K562 (cell line): Measurements from ENCODE around the gene ACAP2. TPM values are rescaled to one million over a fixed set of nuclear protein-coding genes. Genes with fewer than 3 reads are reported as not detected.

Experiments
- BRD9 ChIP-seq: fragments of 450-650 bp; IDR thresholded peaks from 2 replicates; pipeline ENCODE4 v1.6.1; 2018; ENCODE audit warnings: low read depth; ENCODE audit not compliant: partially characterized antibody
- CHCHD3 ChIP-seq: fragments of 250-450 bp; sonication (Bioruptor Pico); IDR thresholded peaks from 2 replicates; pipeline ENCODE4 v2.1.2; 2022; ENCODE audit warnings: mild to moderate bottlenecking
- CREB1 ChIP-seq, 2 experiments: sonication (generic) in 1 of 2; formaldehyde crosslinking in 1 of 2; IDR thresholded peaks; 2 replicates each; pipeline versions ENCODE4 v1.6.1 to v1.8.0; 2012 to 2022; ENCODE audit warnings: inconsistent platforms in 1 of 2, mild to moderate bottlenecking in 1 of 2, missing genetic modification reagents in 1 of 2, moderate library complexity in 1 of 2
- CTBP1 ChIP-seq: fragments of 450-650 bp; IDR thresholded peaks from 2 replicates; pipeline ENCODE4 v1.6.1; 2016; ENCODE audit warnings: borderline replicate concordance
- ELF1 ChIP-seq: fragments of 200-800 bp; sonication (Bioruptor generic); IDR thresholded peaks from 2 replicates; pipeline ENCODE4 v1.6.1; 2016; ENCODE audit warnings: missing genetic modification characterization, missing compliant biosample characterization
- HDAC3 ChIP-seq: fragments of 450-650 bp; IDR thresholded peaks from 2 replicates; pipeline ENCODE4 v1.6.1; 2018; ENCODE audit warnings: borderline replicate concordance, mild to moderate bottlenecking, moderate library complexity; ENCODE audit not compliant: partially characterized antibody
- HEY1 ChIP-seq: fragments of 250-450 bp; sonication (Bioruptor Pico); IDR thresholded peaks from 2 replicates; pipeline ENCODE4 v1.5.0; 2020; ENCODE audit warnings: mild to moderate bottlenecking, moderate library complexity, borderline replicate concordance
- KHSRP ChIP-seq: fragments of 450-650 bp; IDR thresholded peaks from 2 replicates; pipeline ENCODE4 v1.6.1; 2017
- LCOR ChIP-seq: sonication (generic); formaldehyde crosslinking; IDR thresholded peaks from 2 replicates; pipeline ENCODE4 v1.8.0; 2022; ENCODE audit warnings: mild to moderate bottlenecking, missing genetic modification reagents
- NONO ChIP-seq, 2 experiments: fragments of 200-400 bp in 1 of 2; fragments of 450-650 bp in 1 of 2; formaldehyde crosslinking in 1 of 2; IDR thresholded peaks; 2 replicates each; pipeline ENCODE4 v1.6.1; 2017; ENCODE audit warnings: low read depth in 2 of 2, mild to moderate bottlenecking in 2 of 2, moderate library complexity in 2 of 2, low read length in 1 of 2
- PRDM10 ChIP-seq: fragments of 450-650 bp; IDR thresholded peaks from 2 replicates; pipeline ENCODE4 v1.6.1; 2018; ENCODE audit not compliant: partially characterized antibody
- SLC30A9 ChIP-seq: fragments of 250-450 bp; sonication (Bioruptor Pico); IDR thresholded peaks from 2 replicates; pipeline ENCODE4 v1.8.0; 2022; ENCODE audit warnings: mild to moderate bottlenecking, moderate library complexity
- SP1 ChIP-seq: sonication (generic); formaldehyde crosslinking; IDR thresholded peaks from 2 replicates; pipeline ENCODE4 v1.8.1; 2022; ENCODE audit warnings: mild to moderate bottlenecking, missing genetic modification reagents
- TCF7L2 ChIP-seq: fragments of 150-350 bp; IDR thresholded peaks from 2 replicates; pipeline ENCODE4 v1.6.1; 2016; ENCODE audit warnings: low read depth, mild to moderate bottlenecking, low read length, moderate library complexity
- ZNF133 ChIP-seq: fragments of 250-450 bp; sonication (Bioruptor Pico); IDR thresholded peaks from 2 replicates; pipeline ENCODE4 v1.4.0; 2020; ENCODE audit warnings: mild to moderate bottlenecking
- polyA plus RNA-seq, 8 experiments: library from polyadenylated mRNA; depleted of rRNA in 4 of 8; stranded (reverse) in 5 of 8; unstranded in 3 of 8; fragments of >200 nt; fragmentation: Nextera tagmentation in 2 of 8; fragmentation: Illumina TruSeq in 1 of 8; extraction: Ambion mirVana in 2 of 8; extraction: Trizol in 1 of 8; gene quantifications; 2 replicates each; pipeline versions ENCODE4 v1.2.1 to v1.2.3, GENCODE V29; 2011 to 2014; ENCODE audit warnings: inconsistent platforms in 1 of 8, missing spikeins in 1 of 8
- total RNA-seq, 7 experiments: library from RNA; depleted of rRNA in 6 of 7; stranded (reverse); fragments of >200 nt in 6 of 7; fragmentation: Illumina TruSeq in 2 of 7; extraction: Trizol in 2 of 7; gene quantifications; 2 replicates each; pipeline versions ENCODE4 v1.2.1 to v1.2.3, GENCODE V29; 2011 to 2021; ENCODE audit warnings: low replicate concordance in 1 of 7
- TF ChIP-seq, protein P1 (sequence below): fragments of 450-650 bp; formaldehyde crosslinking; IDR thresholded peaks from 2 replicates; pipeline ENCODE4 v1.4.0; 2020; ENCODE audit warnings: mild to moderate bottlenecking, moderate library complexity
- TF ChIP-seq, protein P2 (sequence below): fragments of 450-650 bp; IDR thresholded peaks from 2 replicates; pipeline ENCODE4 v1.6.1; 2017; ENCODE audit warnings: mild to moderate bottlenecking, moderate library complexity
- TF ChIP-seq, protein P3 (sequence below): fragments of 450-650 bp; IDR thresholded peaks from 2 replicates; pipeline ENCODE4 v1.7.1; 2018; ENCODE audit warnings: mild to moderate bottlenecking, low read depth; ENCODE audit not compliant: partially characterized antibody

ACAP2 gene
- total and polyA plus RNA-seq, 9 of the 15 experiments (the other 6 are each of a cell fraction or from before 2014, with no cell fraction given) = 10.6 to 52.7 (median 34.4) TPM

GRCh38 chr3:195271410-195272243 is 171.2 kb downstream of the ACAP2 start (continued):
- peak; percentile 92 for TF ChIP-seq PRDM10
- peak; percentile 98 for TF ChIP-seq LCOR (CRISPR knock-in tag)
- peak in 1 of 2 experiments; percentile 48; a peak in 1 of 4 replicates for TF ChIP-seq NONO (IDR thresholded peaks at IDR 0.05; ENCODE audit: low read depth in 2 of 2, low read length in 1 of 2)
- no peak for TF ChIP-seq CHCHD3 (CRISPR knock-in tag)
- TF ChIP-seq, protein P1, sequence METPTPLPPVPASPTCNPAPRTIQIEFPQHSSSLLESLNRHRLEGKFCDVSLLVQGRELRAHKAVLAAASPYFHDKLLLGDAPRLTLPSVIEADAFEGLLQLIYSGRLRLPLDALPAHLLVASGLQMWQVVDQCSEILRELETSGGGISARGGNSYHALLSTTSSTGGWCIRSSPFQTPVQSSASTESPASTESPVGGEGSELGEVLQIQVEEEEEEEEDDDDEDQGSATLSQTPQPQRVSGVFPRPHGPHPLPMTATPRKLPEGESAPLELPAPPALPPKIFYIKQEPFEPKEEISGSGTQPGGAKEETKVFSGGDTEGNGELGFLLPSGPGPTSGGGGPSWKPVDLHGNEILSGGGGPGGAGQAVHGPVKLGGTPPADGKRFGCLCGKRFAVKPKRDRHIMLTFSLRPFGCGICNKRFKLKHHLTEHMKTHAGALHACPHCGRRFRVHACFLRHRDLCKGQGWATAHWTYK = 0 out of 2 replicates have a peak, but pooled peaks have one; percentile 7
- no peak for TF ChIP-seq KHSRP
- 0 out of 2 replicates have a peak, but pooled peaks have one; percentile 22 for TF ChIP-seq TCF7L2
- TF ChIP-seq, protein P2, sequence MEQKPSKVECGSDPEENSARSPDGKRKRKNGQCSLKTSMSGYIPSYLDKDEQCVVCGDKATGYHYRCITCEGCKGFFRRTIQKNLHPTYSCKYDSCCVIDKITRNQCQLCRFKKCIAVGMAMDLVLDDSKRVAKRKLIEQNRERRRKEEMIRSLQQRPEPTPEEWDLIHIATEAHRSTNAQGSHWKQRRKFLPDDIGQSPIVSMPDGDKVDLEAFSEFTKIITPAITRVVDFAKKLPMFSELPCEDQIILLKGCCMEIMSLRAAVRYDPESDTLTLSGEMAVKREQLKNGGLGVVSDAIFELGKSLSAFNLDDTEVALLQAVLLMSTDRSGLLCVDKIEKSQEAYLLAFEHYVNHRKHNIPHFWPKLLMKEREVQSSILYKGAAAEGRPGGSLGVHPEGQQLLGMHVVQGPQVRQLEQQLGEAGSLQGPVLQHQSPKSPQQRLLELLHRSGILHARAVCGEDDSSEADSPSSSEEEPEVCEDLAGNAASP = no peak
- peak; percentile 72; the same call in 1 of the 2 replicates for TF ChIP-seq HEY1 (CRISPR knock-in tag)
- peak; percentile 82 for TF ChIP-seq SP1
- TF ChIP-seq SLC30A9 = no peak
- 0 out of 2 replicates have a peak, but pooled peaks have one; percentile 41 for TF ChIP-seq ELF1 (tag)
- TF ChIP-seq ZNF133 (CRISPR knock-in tag) = no peak
- TF ChIP-seq HDAC3 = peak; percentile 6
- TF ChIP-seq CREB1 (IDR thresholded peaks at IDR 0.05) = no peak
- TF ChIP-seq CREB1 (CRISPR knock-in tag; IDR thresholded peaks at IDR 0.05) = peak; percentile 74
- TF ChIP-seq CTBP1 = peak; percentile 39
- TF ChIP-seq BRD9 = peak; percentile 70
- TF ChIP-seq, protein P3, sequence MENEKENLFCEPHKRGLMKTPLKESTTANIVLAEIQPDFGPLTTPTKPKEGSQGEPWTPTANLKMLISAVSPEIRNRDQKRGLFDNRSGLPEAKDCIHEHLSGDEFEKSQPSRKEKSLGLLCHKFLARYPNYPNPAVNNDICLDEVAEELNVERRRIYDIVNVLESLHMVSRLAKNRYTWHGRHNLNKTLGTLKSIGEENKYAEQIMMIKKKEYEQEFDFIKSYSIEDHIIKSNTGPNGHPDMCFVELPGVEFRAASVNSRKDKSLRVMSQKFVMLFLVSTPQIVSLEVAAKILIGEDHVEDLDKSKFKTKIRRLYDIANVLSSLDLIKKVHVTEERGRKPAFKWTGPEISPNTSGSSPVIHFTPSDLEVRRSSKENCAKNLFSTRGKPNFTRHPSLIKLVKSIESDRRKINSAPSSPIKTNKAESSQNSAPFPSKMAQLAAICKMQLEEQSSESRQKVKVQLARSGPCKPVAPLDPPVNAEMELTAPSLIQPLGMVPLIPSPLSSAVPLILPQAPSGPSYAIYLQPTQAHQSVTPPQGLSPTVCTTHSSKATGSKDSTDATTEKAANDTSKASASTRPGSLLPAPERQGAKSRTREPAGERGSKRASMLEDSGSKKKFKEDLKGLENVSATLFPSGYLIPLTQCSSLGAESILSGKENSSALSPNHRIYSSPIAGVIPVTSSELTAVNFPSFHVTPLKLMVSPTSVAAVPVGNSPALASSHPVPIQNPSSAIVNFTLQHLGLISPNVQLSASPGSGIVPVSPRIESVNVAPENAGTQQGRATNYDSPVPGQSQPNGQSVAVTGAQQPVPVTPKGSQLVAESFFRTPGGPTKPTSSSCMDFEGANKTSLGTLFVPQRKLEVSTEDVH = peak; percentile 68
